GM12801 (cell line): ENCODE measurements around the gene DOCK4.

Experiments used
- TF ChIP-seq, protein P1 (sequence below): IDR thresholded peaks from one replicate; pipeline ENCODE4 v1.5.1; 2011; ENCODE audit warnings: control low read depth; ENCODE audit not compliant: insufficient read length; ENCODE audit errors: extremely low read depth

The DOCK4 gene

DNA sequence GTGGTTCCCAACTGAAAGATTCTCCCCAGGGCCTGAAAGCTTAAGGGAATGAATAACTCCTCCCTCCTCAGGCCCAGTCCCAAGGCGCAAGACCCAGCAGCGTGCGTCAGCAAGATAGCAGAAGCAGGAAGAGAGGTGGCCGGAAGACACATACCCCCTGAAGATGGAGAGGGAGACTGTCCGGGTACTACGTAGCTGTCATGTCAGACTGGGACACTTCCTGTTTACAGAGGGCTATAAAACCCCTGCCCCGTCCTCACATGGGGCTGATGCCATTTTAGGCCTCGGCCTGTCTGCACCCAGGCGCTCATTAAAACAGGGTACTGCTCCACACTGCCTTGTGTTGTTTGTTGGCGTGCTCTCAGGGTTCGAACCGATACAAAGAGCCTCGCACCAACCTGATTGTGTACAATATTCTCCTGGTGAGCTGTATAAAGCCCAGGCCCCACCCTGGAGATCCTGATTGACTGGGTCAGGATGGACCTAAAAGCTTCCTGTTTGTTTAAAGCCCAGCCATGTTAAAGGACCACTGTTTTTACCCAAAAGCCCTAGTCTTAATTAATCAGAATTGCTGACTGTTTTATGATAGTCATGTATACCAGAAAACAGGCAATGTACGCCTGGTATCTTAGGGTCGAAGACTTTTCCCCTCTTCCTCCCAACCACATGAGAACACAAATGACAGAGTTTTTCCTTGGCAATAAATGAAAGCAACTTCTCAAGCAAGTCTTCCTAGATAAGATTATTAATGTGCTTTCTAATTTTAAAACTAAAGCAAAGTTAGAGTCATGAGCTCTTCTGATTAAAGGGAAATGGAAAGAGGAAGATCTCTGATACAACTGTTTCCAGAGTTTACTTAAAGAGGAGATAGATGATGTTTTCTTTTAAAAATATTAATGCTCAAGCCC lies 251.5 kb downstream of the DOCK4 start:
- TF ChIP-seq, protein P1, sequence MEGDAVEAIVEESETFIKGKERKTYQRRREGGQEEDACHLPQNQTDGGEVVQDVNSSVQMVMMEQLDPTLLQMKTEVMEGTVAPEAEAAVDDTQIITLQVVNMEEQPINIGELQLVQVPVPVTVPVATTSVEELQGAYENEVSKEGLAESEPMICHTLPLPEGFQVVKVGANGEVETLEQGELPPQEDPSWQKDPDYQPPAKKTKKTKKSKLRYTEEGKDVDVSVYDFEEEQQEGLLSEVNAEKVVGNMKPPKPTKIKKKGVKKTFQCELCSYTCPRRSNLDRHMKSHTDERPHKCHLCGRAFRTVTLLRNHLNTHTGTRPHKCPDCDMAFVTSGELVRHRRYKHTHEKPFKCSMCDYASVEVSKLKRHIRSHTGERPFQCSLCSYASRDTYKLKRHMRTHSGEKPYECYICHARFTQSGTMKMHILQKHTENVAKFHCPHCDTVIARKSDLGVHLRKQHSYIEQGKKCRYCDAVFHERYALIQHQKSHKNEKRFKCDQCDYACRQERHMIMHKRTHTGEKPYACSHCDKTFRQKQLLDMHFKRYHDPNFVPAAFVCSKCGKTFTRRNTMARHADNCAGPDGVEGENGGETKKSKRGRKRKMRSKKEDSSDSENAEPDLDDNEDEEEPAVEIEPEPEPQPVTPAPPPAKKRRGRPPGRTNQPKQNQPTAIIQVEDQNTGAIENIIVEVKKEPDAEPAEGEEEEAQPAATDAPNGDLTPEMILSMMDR, result no peak

DNA sequence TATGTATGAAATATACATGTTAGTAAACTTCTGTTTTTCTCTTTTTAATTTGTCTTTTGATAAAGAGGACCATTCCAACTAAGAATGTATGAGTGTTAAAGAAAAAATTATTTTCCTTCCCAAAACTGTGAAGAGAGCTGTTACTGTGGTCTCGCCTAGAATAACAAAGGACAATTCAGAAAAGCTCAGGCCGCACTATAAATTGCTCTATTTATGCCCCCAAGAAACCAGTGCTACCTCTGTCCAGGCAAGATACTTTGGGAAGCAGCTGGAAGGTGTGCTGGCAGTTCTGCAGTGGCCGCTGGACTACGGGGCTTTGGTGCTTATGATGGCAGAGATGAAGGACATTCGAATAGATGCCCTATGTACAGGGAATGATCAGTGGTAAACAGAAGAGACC lies 252.1 kb downstream of the DOCK4 start:
- TF ChIP-seq, protein P1, result no peak

DNA sequence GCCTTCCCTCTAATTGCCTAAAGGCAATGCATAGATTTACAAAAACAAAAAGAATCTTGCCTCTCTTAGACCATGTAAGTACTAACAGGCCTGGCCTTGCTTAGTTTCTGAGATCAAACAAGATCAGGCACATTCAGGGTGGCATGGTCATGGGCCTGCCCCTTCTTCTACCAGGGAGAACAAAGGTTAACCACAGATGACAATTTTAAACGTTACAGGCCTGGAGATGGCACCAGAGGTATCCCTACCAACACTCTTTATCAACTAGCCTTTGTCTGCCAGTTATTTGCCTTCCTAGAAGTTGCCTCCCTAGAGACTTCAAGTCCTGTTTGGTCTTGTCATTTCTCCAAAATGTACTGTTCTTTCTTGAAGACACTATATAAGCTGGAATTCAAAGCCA lies 252.6 kb downstream of the DOCK4 start:
- TF ChIP-seq, protein P1, result no peak

DNA sequence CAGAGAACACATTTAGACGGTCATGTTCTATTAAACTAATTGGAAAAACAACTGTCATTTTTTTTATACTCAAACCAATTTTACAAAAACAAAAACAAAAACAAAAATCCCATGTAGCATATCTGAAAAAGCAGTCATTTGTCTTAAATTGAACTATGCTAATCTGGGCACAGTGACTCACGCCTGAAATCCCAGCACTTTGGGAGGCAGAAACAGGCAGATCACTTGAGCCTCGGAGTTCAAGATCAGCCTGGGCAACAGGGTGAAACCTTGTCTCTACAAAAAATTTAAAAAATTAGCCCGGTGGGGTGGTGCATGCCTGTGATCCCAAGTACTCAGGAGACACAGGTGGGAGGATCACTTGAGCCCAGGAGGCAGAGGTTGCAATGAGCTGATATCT lies 253.4 kb downstream of the DOCK4 start:
- TF ChIP-seq, protein P1, result no peak

DNA sequence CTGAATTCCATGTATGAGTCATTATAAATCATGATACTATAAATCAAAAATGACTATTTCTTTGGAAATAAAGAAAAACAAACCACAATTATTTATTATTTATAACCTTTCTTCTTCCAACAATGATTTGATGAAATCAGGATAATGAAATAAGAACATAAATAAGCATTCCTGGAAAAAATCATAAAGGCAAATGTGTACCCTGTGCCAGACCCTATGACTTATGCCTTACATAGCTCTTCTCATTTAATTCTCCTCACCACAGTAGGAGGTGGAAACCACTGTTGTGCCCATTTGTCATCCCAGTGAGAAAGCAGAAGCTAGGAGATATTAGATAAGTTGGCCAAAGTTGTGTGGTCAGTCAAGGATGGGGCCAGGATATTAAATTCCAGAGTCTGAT lies 255.1 kb downstream of the DOCK4 start:
- TF ChIP-seq, protein P1, result no peak

DNA sequence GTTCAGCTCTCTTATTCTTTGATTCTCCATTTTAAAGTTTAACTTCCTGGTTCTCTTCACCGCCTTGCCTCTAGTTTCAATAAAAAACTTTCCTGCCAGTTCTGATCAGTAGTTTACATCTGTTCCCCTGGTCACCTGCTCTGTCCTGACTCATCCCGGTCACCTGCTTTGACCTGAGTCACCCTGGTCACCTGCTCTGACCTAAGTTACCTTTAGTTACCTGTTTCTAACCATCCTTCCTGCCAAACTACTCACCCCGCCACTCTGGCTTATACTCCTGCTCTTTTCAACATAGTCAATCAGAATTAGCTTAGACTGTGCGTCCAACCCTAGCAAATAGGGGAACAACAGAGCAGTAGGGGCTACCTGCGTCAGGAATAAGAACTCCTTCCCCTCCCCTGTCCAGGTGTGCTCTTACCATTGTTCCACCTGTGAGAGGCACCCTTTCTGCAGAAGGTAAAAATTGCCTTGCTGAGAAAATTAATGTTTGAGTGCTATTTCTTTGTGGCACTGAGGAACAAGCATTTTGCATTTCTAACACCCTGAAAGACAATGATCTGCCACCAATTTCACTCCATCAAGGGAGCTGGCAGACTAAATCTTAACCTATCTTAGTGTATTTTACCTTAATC lies 263.6 kb downstream of the DOCK4 start:
- TF ChIP-seq, protein P1, result no peak

DNA sequence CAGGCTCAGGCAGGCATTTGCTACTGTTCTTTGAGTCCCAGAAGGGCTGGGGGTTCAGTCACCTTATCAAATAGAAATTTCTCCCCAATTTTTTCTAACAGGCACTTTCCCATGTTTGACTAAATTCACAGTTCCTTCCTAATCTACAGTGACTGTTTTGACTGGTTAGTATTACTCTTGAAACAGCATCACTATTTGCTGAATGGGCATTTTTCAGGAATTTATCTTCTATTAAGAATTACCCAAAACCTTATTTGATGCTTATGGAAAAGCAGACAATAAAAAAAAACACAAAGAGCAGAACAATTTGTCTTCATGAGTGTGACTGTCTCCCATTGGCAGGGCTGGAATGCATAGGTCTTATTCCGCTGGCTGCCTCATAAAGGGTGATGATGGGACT lies 269.0 kb downstream of the DOCK4 start:
- TF ChIP-seq, protein P1, result no peak
